NK-92 (cell line): ENCODE data around the gene NDST4.

Experiments used
- DNase-seq: peaks from one replicate; lab custom pipeline; 2025; ENCODE audit not compliant: unreplicated experiment; lab: John Stamatoyannopoulos, UW

NDST4 gene

GRCh38 chr4:114921191-114921590 is 192.2 kb downstream of the NDST4 start:
- no peak for DNase-seq

- no peak for DNase-seq
These were observed 202.3 kb downstream of the NDST4 start for GRCh38 chr4:114911111-114911510.

- no peak for DNase-seq
These were observed 205.9 kb downstream of the NDST4 start for GRCh38 chr4:114907568-114907967.

- DNase-seq: no peak
These were observed 208.4 kb downstream of the NDST4 start for GRCh38 chr4:114905017-114905416.

GRCh38 chr4:114900934-114901333 is 212.5 kb downstream of the NDST4 start:
- no peak for DNase-seq

- no peak for DNase-seq
These were observed 222.6 kb downstream of the NDST4 start for GRCh38 chr4:114890773-114891172.

GRCh38 chr4:114886761-114887160 is 226.7 kb downstream of the NDST4 start:
- no peak for DNase-seq

- no peak for DNase-seq
These were observed 229.8 kb downstream of the NDST4 start for GRCh38 chr4:114883641-114884040.

GRCh38 chr4:114879916-114880669 is 233.3 kb downstream of the NDST4 start:
- DNase-seq: no peak

- DNase-seq: no peak
These were observed 237.8 kb downstream of the NDST4 start for GRCh38 chr4:114875630-114876029.

- no peak for DNase-seq
These were observed 239.1 kb downstream of the NDST4 start for GRCh38 chr4:114874321-114874720.

GRCh38 chr4:114870987-114871386 is 242.4 kb downstream of the NDST4 start:
- DNase-seq: no peak

- no peak for DNase-seq
These were observed 246.3 kb downstream of the NDST4 start for GRCh38 chr4:114866901-114867670.

- no peak for DNase-seq
These were observed 249.4 kb downstream of the NDST4 start for GRCh38 chr4:114864060-114864459.

- DNase-seq: no peak
These were observed 252.6 kb downstream of the NDST4 start for GRCh38 chr4:114860786-114861185.

- DNase-seq: no peak
These were observed 255.6 kb downstream of the NDST4 start for GRCh38 chr4:114857831-114858230.

GRCh38 chr4:114839986-114840385 is 273.4 kb downstream of the NDST4 start:
- no peak for DNase-seq

- no peak for DNase-seq
These were observed 282.8 kb downstream of the NDST4 start for GRCh38 chr4:114830628-114831027.

GRCh38 chr4:114827651-114828050 is 285.8 kb downstream of the NDST4 start:
- no peak for DNase-seq

- no peak for DNase-seq
These were observed 297.7 kb downstream of the NDST4 start for GRCh38 chr4:114815760-114816159.

- no peak for DNase-seq
These were observed 299.5 kb downstream of the NDST4 start for GRCh38 chr4:114813961-114814360.

GRCh38 chr4:114811564-114812301 is 301.7 kb downstream of the NDST4 start:
- no peak for DNase-seq
